HFFc6 (cell line): ENCODE results near the gene PPP3CA. TPM values are rescaled to one million over a fixed set of nuclear protein-coding genes. Genes with fewer than 3 reads are reported as not detected.

ENCODE experiments used
- DNase-seq: peaks from one replicate; pipeline ENCODE4 v3.0.0-alpha.2; 2018
- H3K27ac Mint-ChIP-seq: 2 replicates; pipeline ENCODE4 v1.8.0; 2020; ENCODE audit warnings: mild to moderate bottlenecking, mixed read lengths
- H3K27me3 Mint-ChIP-seq: 2 replicates; pipeline ENCODE4 v1.8.0; 2021; ENCODE audit warnings: mild to moderate bottlenecking, moderate library complexity, mixed read lengths; ENCODE audit not compliant: insufficient read depth
- H3K36me3 Mint-ChIP-seq: 2 replicates; pipeline ENCODE4 v1.8.0; 2021; ENCODE audit warnings: low read depth, mixed read lengths
- H3K4me1 Mint-ChIP-seq: 2 replicates; pipeline ENCODE4 v1.8.0; 2020; ENCODE audit warnings: low read depth, mixed read lengths
- H3K4me3 Mint-ChIP-seq: 2 replicates; pipeline ENCODE4 v1.8.0; 2020; ENCODE audit warnings: mild to moderate bottlenecking, moderate library complexity, mixed read lengths
- H3K9me3 Mint-ChIP-seq: 2 replicates; pipeline ENCODE4 v1.8.0; 2020; ENCODE audit warnings: mild to moderate bottlenecking, mixed read lengths
- CTCF ChIP-seq: fragments of 200-600 bp; sonication (generic); IDR thresholded peaks from 2 replicates; pipeline ENCODE4 v1.5.0; 2021; ENCODE audit warnings: antibody characterized with exemption, mild to moderate bottlenecking
- total RNA-seq, 6 experiments: library from RNA; stranded (reverse); fragmentation: NEBNext Ultra II Directional; extraction: Animal tissue kit (Norgen Biotek cat#: 25700); gene quantifications; 2 replicates in 1 of 6; 3 replicates in 5 of 6; pipeline ENCODE4 v1.2.3, GENCODE V29; 2021

The PPP3CA gene
- total RNA-seq, 6 experiments from 2014 or later, result 45.9 to 59.6 (median 55.0) TPM

- Mint-ChIP-seq H3K9me3 (no peaks in the 10 kb centered on the region), H3K27ac (peak overlapping the region; percentile 83), H3K4me3 (peak overlapping the region; percentile 74), H3K4me1 (peaks cover 65% of the 10 kb centered on the region), H3K36me3 (no peaks in the 10 kb centered on the region; the same call in 1 of the 2 replicates), H3K27me3 (peaks cover 1% of the 10 kb centered on the region; the same call in 1 of the 2 replicates)
- peak; percentile 34 for DNase-seq
- no peak for TF ChIP-seq CTCF
Measured at GRCh38 chr4:101158134-101158482, 189.2 kb downstream of the PPP3CA start.

- no peak for TF ChIP-seq CTCF
Measured at GRCh38 chr4:101157415-101158133, 189.8 kb downstream of the PPP3CA start.

GRCh38 chr4:101156619-101157310, 190.6 kb downstream of the PPP3CA start:
- Mint-ChIP-seq H3K27me3 (peaks cover 1% of the 10 kb centered on the region; the same call in 1 of the 2 replicates), H3K4me3 (peak overlapping the region; percentile 74), H3K9me3 (no peaks in the 10 kb centered on the region), H3K4me1 (peaks cover 74% of the 10 kb centered on the region), H3K36me3 (no peaks in the 10 kb centered on the region), H3K27ac (peak overlapping the region; percentile 83)
- TF ChIP-seq CTCF, result no peak
- DNase-seq, result no peak

More at GRCh38 chr4:101157415-101158133, 189.8 kb downstream of the PPP3CA start:
- H3K9me3 Mint-ChIP-seq, result no peaks in the 10 kb centered on the region
- H3K36me3 Mint-ChIP-seq, result no peaks in the 10 kb centered on the region; the same call in 1 of the 2 replicates
- H3K27me3 Mint-ChIP-seq, result peaks cover 1% of the 10 kb centered on the region; the same call in 1 of the 2 replicates
- H3K4me1 Mint-ChIP-seq, result peaks cover 70% of the 10 kb centered on the region
- peak overlapping the region; percentile 74 for H3K4me3 Mint-ChIP-seq
- peak overlapping the region; percentile 83 for H3K27ac Mint-ChIP-seq
- DNase-seq, result no peak

GRCh38 chr4:101155945-101156344, 191.4 kb downstream of the PPP3CA start:
- DNase-seq, result no peak
- no peak for TF ChIP-seq CTCF
- Mint-ChIP-seq H3K4me1 (peaks cover 74% of the 10 kb centered on the region), H3K9me3 (no peaks in the 10 kb centered on the region), H3K4me3 (peak overlapping the region; percentile 74), H3K27ac (peak overlapping the region; percentile 83), H3K36me3 (no peaks in the 10 kb centered on the region), H3K27me3 (peaks cover 1% of the 10 kb centered on the region; the same call in 1 of the 2 replicates)

GRCh38 chr4:101155368-101155767, 192.0 kb downstream of the PPP3CA start:
- H3K27ac Mint-ChIP-seq, result peak overlapping the region; percentile 83
- DNase-seq, result peak; percentile 83
- no peak for TF ChIP-seq CTCF
- H3K4me3 Mint-ChIP-seq, result no peak overlapping the region
- H3K4me1 Mint-ChIP-seq, result peaks cover 74% of the 10 kb centered on the region
- no peaks in the 10 kb centered on the region for H3K36me3 Mint-ChIP-seq
- H3K9me3 Mint-ChIP-seq, result no peaks in the 10 kb centered on the region
- peaks cover 1% of the 10 kb centered on the region; the same call in 1 of the 2 replicates for H3K27me3 Mint-ChIP-seq
